LNCaP clone FGC (cell line): ENCODE measurements around the gene MCTP1.

Experiments used
- DNase-seq: peaks from one replicate; pipeline ENCODE4 v3.0.0-alpha.2; 2011; ENCODE audit warnings: low read depth
- H3K4me3 ChIP-seq: 2 replicates; pipeline ENCODE4 v1.5.1; 2011; ENCODE audit warnings: mild to moderate bottlenecking, low read depth, low read length, control low read depth
- CTCF ChIP-seq: IDR thresholded peaks from 2 replicates; pipeline ENCODE4 v1.5.1; 2012; ENCODE audit warnings: mild to moderate bottlenecking; ENCODE audit not compliant: control insufficient read depth, insufficient read depth; ENCODE audit errors: extremely low read depth

MCTP1 gene

DNA sequence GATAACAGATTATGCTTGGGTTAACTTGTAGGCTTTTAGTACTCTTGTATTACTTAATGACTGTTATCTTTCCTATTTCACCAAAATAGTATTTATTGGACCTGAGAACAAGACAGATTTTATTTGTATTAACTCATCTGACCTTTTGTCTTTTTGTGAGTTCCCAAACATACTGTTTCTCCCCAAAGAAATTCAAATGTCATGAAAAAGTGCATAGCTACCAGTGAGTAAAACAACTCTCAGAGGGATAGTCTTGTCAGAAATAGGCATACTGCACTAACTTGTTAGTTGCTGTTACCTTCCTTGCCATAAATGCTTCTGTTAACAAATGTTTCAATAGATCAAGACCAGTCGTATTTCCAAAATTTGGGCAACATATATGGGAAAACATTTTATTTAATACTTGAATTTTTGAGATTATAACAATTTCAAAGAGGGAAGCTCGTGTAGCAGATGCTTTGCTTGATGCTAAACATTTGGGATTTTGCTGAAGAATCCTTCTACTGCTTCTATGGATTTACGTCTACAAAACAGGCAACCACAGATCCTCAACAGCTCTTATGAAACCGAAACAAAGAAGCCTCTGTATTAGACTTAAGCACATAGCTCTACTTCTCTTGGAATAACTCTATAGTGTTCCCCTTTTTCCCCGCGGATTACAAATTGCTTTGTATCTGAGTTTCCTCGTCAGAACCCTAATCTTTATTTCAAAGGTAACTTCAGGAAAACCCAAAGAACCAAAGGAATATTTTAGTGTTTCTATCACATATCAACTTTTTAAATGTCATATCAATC, 248.8 kb downstream of the MCTP1 start:
- H3K4me3 ChIP-seq, result no peak overlapping the region
- TF ChIP-seq CTCF, result no peak
- DNase-seq, result no peak

- TF ChIP-seq CTCF, result no peak
- H3K4me3 ChIP-seq, result no peak overlapping the region
- DNase-seq, result no peak
These were observed 252.1 kb downstream of the MCTP1 start for GRCh38 chr5:95032801-95033200.

GRCh38 chr5:95029569-95030366, 255.1 kb downstream of the MCTP1 start:
- H3K4me3 ChIP-seq, result no peak overlapping the region
- TF ChIP-seq CTCF, result no peak
- no peak for DNase-seq

GRCh38 chr5:95027775-95028174, 257.1 kb downstream of the MCTP1 start:
- DNase-seq, result no peak
- H3K4me3 ChIP-seq, result no peak overlapping the region

GRCh38 chr5:95027151-95027721, 257.7 kb downstream of the MCTP1 start:
- DNase-seq, result no peak
- H3K4me3 ChIP-seq, result no peak overlapping the region
- TF ChIP-seq CTCF, result no peak

More at GRCh38 chr5:95027775-95028174, 257.1 kb downstream of the MCTP1 start:
- TF ChIP-seq CTCF, result no peak

- DNase-seq, result no peak
- no peak overlapping the region for H3K4me3 ChIP-seq
- TF ChIP-seq CTCF, result no peak
These were observed 258.2 kb downstream of the MCTP1 start for GRCh38 chr5:95026718-95027117.
